Neural crest cell (in vitro differentiated cells): ENCODE results near the gene PLA2G6. TPM values are rescaled to one million over a fixed set of nuclear protein-coding genes. Genes with fewer than 3 reads are reported as not detected.
"Not testable (repeated sequence)": the region's sequence is repeated elsewhere in the genome, so short reads cannot be mapped to it uniquely, and the experiment has no call there.

Experiments used
- DNase-seq: peaks from one replicate; pipeline ENCODE4 v3.0.0; 2021; ENCODE audit warnings: low read depth, mixed read lengths, low spot score
- H3K27ac Mint-ChIP-seq: one replicate; pipeline ENCODE4 v1.8.0; 2021; ENCODE audit warnings: mild to moderate bottlenecking, mixed read lengths; ENCODE audit not compliant: unreplicated experiment
- H3K27me3 Mint-ChIP-seq: 2 replicates; pipeline ENCODE4 v1.8.0; 2021; ENCODE audit warnings: low read depth, mild to moderate bottlenecking, mixed read lengths
- H3K36me3 Mint-ChIP-seq: 2 replicates; pipeline ENCODE4 v1.8.0; 2021; ENCODE audit warnings: low read depth, mild to moderate bottlenecking, mixed read lengths
- H3K4me1 Mint-ChIP-seq: 2 replicates; pipeline ENCODE4 v1.8.0; 2021; ENCODE audit warnings: mixed read lengths
- H3K4me3 Mint-ChIP-seq: one replicate; pipeline ENCODE4 v1.8.0; 2021; ENCODE audit warnings: mild to moderate bottlenecking, mixed read lengths
- H3K9me3 Mint-ChIP-seq: 2 replicates; pipeline ENCODE4 v1.8.0; 2021; ENCODE audit warnings: mixed read lengths
- CTCF ChIP-seq: fragments of 200-600 bp; sonication (generic); conservative IDR thresholded peaks from 2 replicates; pipeline ENCODE4 v1.5.0; 2021; ENCODE audit warnings: antibody characterized with exemption, mild to moderate bottlenecking
- total RNA-seq: library from RNA; stranded (reverse); gene quantifications from 2 replicates; pipeline ENCODE4 v1.2.1, GENCODE V29; 2021

PLA2G6 gene
- total RNA-seq, 1 donor from 2014 or later: 11.0 TPM

- DNase-seq: no peak
- H3K4me1 Mint-ChIP-seq: peaks cover 4% of the 10 kb centered on the region
- no peak for TF ChIP-seq CTCF
- H3K4me3 Mint-ChIP-seq: no peak overlapping the region
- H3K27ac Mint-ChIP-seq: no peak overlapping the region
- no peaks in the 10 kb centered on the region for H3K27me3 Mint-ChIP-seq
- no peaks in the 10 kb centered on the region for H3K36me3 Mint-ChIP-seq
- no peaks in the 10 kb centered on the region for H3K9me3 Mint-ChIP-seq
Measured at GRCh38 chr22:38122616-38123015, 59.0 kb downstream of the PLA2G6 start.

GRCh38 chr22:38120359-38121110 lies 61.1 kb downstream of the PLA2G6 start:
- no peak overlapping the region for H3K4me3 Mint-ChIP-seq
- H3K27me3 Mint-ChIP-seq: no peaks in the 10 kb centered on the region
- H3K27ac Mint-ChIP-seq: no peak overlapping the region
- peaks cover 4% of the 10 kb centered on the region for H3K4me1 Mint-ChIP-seq
- no peaks in the 10 kb centered on the region for H3K36me3 Mint-ChIP-seq
- no peak for DNase-seq
- no peaks in the 10 kb centered on the region for H3K9me3 Mint-ChIP-seq
- TF ChIP-seq CTCF: no peak

- H3K27ac Mint-ChIP-seq, DNase-seq, H3K4me1 Mint-ChIP-seq, H3K4me3 Mint-ChIP-seq, H3K9me3 Mint-ChIP-seq, H3K36me3 Mint-ChIP-seq, H3K27me3 Mint-ChIP-seq: not testable (repeated sequence)
Measured at GRCh38 chr22:38118747-38119146, 62.9 kb downstream of the PLA2G6 start.

- TF ChIP-seq CTCF: no peak
- Mint-ChIP-seq H3K9me3 (no peaks in the 10 kb centered on the region), H3K36me3 (no peaks in the 10 kb centered on the region), H3K27ac (no peak overlapping the region), H3K27me3 (peaks cover 2% of the 10 kb centered on the region), H3K4me3 (no peak overlapping the region), H3K4me1 (peaks cover 8% of the 10 kb centered on the region)
- no peak for DNase-seq
Measured at GRCh38 chr22:38118182-38118581, 63.4 kb downstream of the PLA2G6 start.

GRCh38 chr22:38117556-38117955 lies 64.1 kb downstream of the PLA2G6 start:
- H3K27me3 Mint-ChIP-seq, DNase-seq, H3K9me3 Mint-ChIP-seq, H3K27ac Mint-ChIP-seq, H3K4me3 Mint-ChIP-seq, H3K36me3 Mint-ChIP-seq: not testable (repeated sequence)
- peaks cover 12% of the 10 kb centered on the region for H3K4me1 Mint-ChIP-seq

GRCh38 chr22:38115423-38116205 lies 66.0 kb downstream of the PLA2G6 start:
- no peak for DNase-seq
- Mint-ChIP-seq H3K4me3 (peak overlapping the region; percentile 31), H3K36me3 (no peaks in the 10 kb centered on the region), H3K27ac (peak overlapping the region; percentile 12), H3K27me3 (peaks cover 2% of the 10 kb centered on the region), H3K4me1 (peaks cover 12% of the 10 kb centered on the region), H3K9me3 (no peaks in the 10 kb centered on the region)
- TF ChIP-seq CTCF: no peak
